ENCODE data around the gene C16orf95.
A peak's percentile ranks its signal among the peaks of the same experiment; 100 is the strongest.

DNA sequence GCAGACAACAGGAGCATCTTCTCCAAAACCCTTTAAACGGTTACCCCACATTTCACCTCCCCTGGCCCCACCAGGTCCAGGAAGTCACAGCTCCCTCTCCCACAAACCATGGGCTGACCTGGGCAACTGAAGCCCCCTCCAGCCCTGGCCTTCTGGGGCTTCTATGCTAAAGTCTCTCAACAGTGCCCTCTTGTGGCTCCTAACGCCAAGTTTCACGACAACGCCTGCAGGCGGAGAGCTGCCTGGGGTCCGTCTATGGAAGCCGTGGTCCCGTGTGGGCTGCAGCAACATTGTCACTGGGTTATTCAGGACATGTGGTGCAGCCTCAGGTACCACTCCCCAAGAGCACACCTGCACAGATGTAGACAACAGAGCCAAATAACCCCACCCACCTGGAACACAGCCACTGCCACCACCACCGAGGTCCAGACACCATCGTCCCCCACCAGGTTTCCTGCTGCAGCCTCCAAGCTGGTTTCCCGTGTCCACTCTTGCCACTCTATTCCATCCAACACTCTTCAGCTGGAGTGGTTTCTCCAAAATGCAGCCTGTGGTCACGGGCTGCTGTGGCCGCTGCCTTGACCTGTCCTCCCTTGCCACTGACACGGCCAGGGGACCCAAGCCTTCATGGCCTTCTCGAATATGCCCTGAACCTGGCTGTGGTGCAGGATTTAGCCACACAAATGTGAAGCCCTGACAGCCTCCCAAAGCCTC lies 19.1 kb downstream of the C16orf95 start:
- TF ChIP-seq, protein P1, sequence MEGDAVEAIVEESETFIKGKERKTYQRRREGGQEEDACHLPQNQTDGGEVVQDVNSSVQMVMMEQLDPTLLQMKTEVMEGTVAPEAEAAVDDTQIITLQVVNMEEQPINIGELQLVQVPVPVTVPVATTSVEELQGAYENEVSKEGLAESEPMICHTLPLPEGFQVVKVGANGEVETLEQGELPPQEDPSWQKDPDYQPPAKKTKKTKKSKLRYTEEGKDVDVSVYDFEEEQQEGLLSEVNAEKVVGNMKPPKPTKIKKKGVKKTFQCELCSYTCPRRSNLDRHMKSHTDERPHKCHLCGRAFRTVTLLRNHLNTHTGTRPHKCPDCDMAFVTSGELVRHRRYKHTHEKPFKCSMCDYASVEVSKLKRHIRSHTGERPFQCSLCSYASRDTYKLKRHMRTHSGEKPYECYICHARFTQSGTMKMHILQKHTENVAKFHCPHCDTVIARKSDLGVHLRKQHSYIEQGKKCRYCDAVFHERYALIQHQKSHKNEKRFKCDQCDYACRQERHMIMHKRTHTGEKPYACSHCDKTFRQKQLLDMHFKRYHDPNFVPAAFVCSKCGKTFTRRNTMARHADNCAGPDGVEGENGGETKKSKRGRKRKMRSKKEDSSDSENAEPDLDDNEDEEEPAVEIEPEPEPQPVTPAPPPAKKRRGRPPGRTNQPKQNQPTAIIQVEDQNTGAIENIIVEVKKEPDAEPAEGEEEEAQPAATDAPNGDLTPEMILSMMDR (IDR thresholded peaks at IDR 0.05; ENCODE audit: low read depth, low read length), result peak; percentile 70
- TF ChIP-seq POLR2A (IDR thresholded peaks at IDR 0.05; ENCODE audit: extremely low read depth, insufficient read length), result no peak
- TF ChIP-seq, protein P2, sequence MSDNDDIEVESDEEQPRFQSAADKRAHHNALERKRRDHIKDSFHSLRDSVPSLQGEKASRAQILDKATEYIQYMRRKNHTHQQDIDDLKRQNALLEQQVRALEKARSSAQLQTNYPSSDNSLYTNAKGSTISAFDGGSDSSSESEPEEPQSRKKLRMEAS (IDR thresholded peaks at IDR 0.05; ENCODE audit: low read depth, low read length), result no peak
- TF ChIP-seq MYC (IDR thresholded peaks at IDR 0.05; ENCODE audit: low read depth, low read length), result no peak
